HL-60 (cell line): ENCODE data around the gene ADAM17.

ENCODE experiments used
- CTCF ChIP-seq: IDR thresholded peaks from one replicate; pipeline ENCODE4 v1.5.1; 2011; ENCODE audit warnings: low read length, control low read depth, inconsistent platforms; ENCODE audit not compliant: insufficient read depth
- POLR2AphosphoS5 ChIP-seq: IDR thresholded peaks from 2 replicates; pipeline ENCODE4 v1.6.1; 2012; ENCODE audit warnings: low read depth
- REST ChIP-seq: IDR thresholded peaks from 2 replicates; pipeline ENCODE4 v1.6.1; 2012; ENCODE audit warnings: low read depth; ENCODE audit not compliant: insufficient replicate concordance
- SPI1 ChIP-seq: IDR thresholded peaks from 2 replicates; pipeline ENCODE4 v1.6.1; 2012; ENCODE audit warnings: low read depth, mild to moderate bottlenecking, borderline replicate concordance

GRCh38 chr2:9518163-9518562 lies 37.5 kb downstream of the ADAM17 start:
- TF ChIP-seq CTCF: no peak
- no peak for TF ChIP-seq POLR2AphosphoS5
- no peak for TF ChIP-seq REST
- no peak for TF ChIP-seq SPI1
